ENCODE results near the gene KCNJ18.
"Not testable (repeated sequence)": the region's sequence is repeated elsewhere in the genome, so short reads cannot be mapped to it uniquely, and the experiment has no call there.

DNA sequence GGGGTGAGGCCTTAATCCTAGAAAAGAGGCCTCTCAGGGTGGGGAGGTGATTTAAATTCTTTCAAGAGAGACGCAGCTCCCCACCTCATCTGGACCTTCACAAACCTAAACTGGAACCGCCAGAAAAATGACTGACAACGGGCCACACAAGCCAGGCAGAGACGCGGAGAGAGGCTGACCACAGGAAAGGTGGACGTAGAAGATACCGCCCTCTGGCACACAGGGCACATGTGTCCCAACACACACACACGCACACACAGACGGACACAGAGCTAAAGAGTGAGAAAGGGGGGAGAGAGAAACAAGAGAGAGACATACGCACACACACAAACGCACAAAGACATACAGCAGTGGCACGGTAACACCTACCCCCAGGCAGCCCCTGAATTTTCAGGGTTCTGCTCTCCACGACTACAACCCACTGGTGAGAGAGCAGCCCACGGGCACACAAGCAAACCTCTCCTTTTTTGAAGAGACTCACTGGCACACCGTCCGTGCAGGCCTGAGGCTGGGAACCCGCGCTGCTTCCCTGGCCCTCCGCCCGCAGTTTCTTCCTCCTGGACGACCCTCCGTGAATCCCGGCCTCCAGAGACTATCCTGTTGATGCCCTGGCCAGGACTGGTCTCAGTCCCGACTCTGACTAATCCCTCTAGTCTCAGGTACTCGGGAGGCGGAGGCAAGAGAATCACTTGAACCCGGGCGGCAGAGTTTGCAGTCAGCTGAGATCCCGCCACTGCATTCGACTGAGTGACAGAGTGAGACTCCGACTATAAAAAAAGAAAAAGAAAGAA, 18.7 kb upstream of the KCNJ18 start:
- not testable (repeated sequence) for TF ChIP-seq POLR2A (IDR thresholded peaks at IDR 0.05); EP300 (IDR thresholded peaks at IDR 0.05; ENCODE audit: low read depth); CTCF (IDR thresholded peaks at IDR 0.05); POLR2AphosphoS5 (IDR thresholded peaks at IDR 0.05)

Measured in transverse colon (tissue), 4 donors.